ENCODE results near the gene CDT1. TPM values are rescaled to one million over a fixed set of nuclear protein-coding genes. Genes with fewer than 3 reads are reported as not detected.

The CDT1 gene
- total RNA-seq, 1 experiment from 2014 or later, result 154 TPM

GRCh38 chr16:88785106-88785924 is 18.3 kb upstream of the CDT1 start, which contains the start of gene PIEZO1 (continued):
- TF ChIP-seq TEAD1 (CRISPR knock-in tag; IDR thresholded peaks at IDR 0.05) (no peak), ATF3 (CRISPR knock-in tag; conservative IDR thresholded peaks at IDR 0.05) (no peak), KAT7 (CRISPR knock-in tag; IDR thresholded peaks at IDR 0.05; ENCODE audit: borderline replicate concordance) (no peak; the same call in 1 of the 2 replicates), PRDM15 (CRISPR knock-in tag; IDR thresholded peaks at IDR 0.05) (no peak), ZMAT4 (CRISPR knock-in tag; IDR thresholded peaks at IDR 0.05) (no peak), OVOL2 (CRISPR knock-in tag; IDR thresholded peaks at IDR 0.05; ENCODE audit: borderline replicate concordance) (no peak), ZNF263 (CRISPR knock-in tag; IDR thresholded peaks at IDR 0.05; ENCODE audit: low read depth) (no peak), HMGXB4 (CRISPR knock-in tag; IDR thresholded peaks at IDR 0.05) (peak; percentile 95), ZNF121 (CRISPR knock-in tag; IDR thresholded peaks at IDR 0.05) (no peak), ZNF671 (CRISPR knock-in tag; IDR thresholded peaks at IDR 0.05) (no peak), ELF4 (CRISPR knock-in tag; IDR thresholded peaks at IDR 0.05; ENCODE audit: low read depth) (0 out of 2 replicates have a peak, but pooled peaks have one; percentile 21), ZBTB43 (CRISPR knock-in tag; IDR thresholded peaks at IDR 0.05) (0 out of 2 replicates have a peak, but pooled peaks have one; percentile 19), ZBTB21 (CRISPR knock-in tag; IDR thresholded peaks at IDR 0.05; ENCODE audit: borderline replicate concordance) (no peak), ARID4B (CRISPR knock-in tag; IDR thresholded peaks at IDR 0.05; ENCODE audit: borderline replicate concordance) (no peak), RORB (CRISPR knock-in tag; IDR thresholded peaks at IDR 0.05) (no peak), IRF2 (CRISPR knock-in tag; IDR thresholded peaks at IDR 0.05; ENCODE audit: borderline replicate concordance, low read depth) (no peak), NFATC4 (CRISPR knock-in tag; IDR thresholded peaks at IDR 0.05) (no peak), SP1 (CRISPR knock-in tag; conservative IDR thresholded peaks at IDR 0.05) (peak; percentile 20; the same call in 1 of the 2 replicates), NR1H2 (CRISPR knock-in tag; IDR thresholded peaks at IDR 0.05) (no peak), ZNF219 (CRISPR knock-in tag; IDR thresholded peaks at IDR 0.05; ENCODE audit: borderline replicate concordance) (0 out of 2 replicates have a peak, but pooled peaks have one; percentile 70), CREB1 (CRISPR knock-in tag; IDR thresholded peaks at IDR 0.05) (no peak), ATF2 (CRISPR knock-in tag; IDR thresholded peaks at IDR 0.05; ENCODE audit: borderline replicate concordance, low read depth) (no peak), ESRRA (CRISPR knock-in tag; IDR thresholded peaks at IDR 0.05; ENCODE audit: borderline replicate concordance) (peak; percentile 6; the same call in 1 of the 2 replicates), NFYB (CRISPR knock-in tag; conservative IDR thresholded peaks at IDR 0.05; ENCODE audit: low read depth) (no peak), JUN (CRISPR knock-in tag; IDR thresholded peaks at IDR 0.05) (no peak), RELA (CRISPR knock-in tag; IDR thresholded peaks at IDR 0.05; ENCODE audit: borderline replicate concordance) (0 out of 2 replicates have a peak, but pooled peaks have one; percentile 21)

All from WTC11 (cell line).